Left ventricle myocardium inferior (tissue), 1 donor: ENCODE results near the gene GNAI1. TPM values are rescaled to one million over a fixed set of nuclear protein-coding genes. Genes with fewer than 3 reads are reported as not detected.

Experiments used
- DNase-seq: peaks from one replicate; pipeline ENCODE4 v3.0.0-alpha.2; 2020
- H3K27ac ChIP-seq: fragments of 200-600 bp; replicated peaks from 2 replicates; pipeline ENCODE4 v1.8.0; 2021
- H3K27me3 ChIP-seq: fragments of 200-600 bp; 2 replicates; pipeline ENCODE4 v1.8.0; 2021; ENCODE audit warnings: low read depth
- H3K36me3 ChIP-seq: fragments of 200-600 bp; 2 replicates; pipeline ENCODE4 v1.8.0; 2021
- H3K4me1 ChIP-seq: fragments of 200-600 bp; 2 replicates; pipeline ENCODE4 v1.8.0; 2021
- H3K4me3 ChIP-seq: fragments of 200-600 bp; 2 replicates; pipeline ENCODE4 v1.8.0; 2021; ENCODE audit warnings: mild to moderate bottlenecking, moderate library complexity
- H3K9me3 ChIP-seq: fragments of 200-600 bp; replicated peaks from 2 replicates; pipeline ENCODE4 v1.8.0; 2021
- intact Hi-C: fragments of 100-400 bp; cut with micrococcal nuclease; formaldehyde crosslinking; loops from one replicate; pipeline ENCODE4 v1.11.0; 2022
- total RNA-seq: library from RNA; stranded (reverse); fragmentation: NEBNext Ultra II Directional; extraction: Animal tissue kit (Norgen Biotek cat#: 25700); gene quantifications from one replicate; pipeline ENCODE4 v1.2.1, GENCODE V29; 2021
- TF ChIP-seq, protein P1 (sequence below): fragments of 200-600 bp; IDR thresholded peaks from 2 replicates; pipeline ENCODE4 v1.8.0; 2021; ENCODE audit warnings: antibody characterized with exemption, mild to moderate bottlenecking, borderline replicate concordance
- donor health status: DM: no; HTN: yes; CAD: no; lungs with severe emphysema.

Gene GNAI1
- total RNA-seq, 1 donor from 2014 or later, result 14.5 TPM

DNA sequence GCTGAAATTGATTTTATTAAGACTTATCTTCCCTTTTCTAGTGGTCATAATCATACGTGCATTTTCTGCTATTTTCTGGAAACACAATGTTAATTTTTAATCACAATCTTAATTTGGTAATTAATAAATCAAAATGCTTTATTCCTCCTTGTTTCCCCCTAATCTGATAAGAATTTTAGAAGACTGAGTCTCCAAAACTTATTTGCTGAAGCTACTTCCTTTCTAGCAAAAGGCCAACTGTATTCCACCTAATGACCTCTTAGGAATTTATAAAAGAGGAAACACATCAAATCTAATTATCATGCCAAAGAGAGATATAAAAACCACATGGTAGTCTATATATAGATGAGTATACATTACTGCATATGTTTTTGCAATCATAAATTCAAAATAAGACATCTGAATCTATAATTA lies 140.6 kb downstream of the GNAI1 start:
- TF ChIP-seq, protein P1, sequence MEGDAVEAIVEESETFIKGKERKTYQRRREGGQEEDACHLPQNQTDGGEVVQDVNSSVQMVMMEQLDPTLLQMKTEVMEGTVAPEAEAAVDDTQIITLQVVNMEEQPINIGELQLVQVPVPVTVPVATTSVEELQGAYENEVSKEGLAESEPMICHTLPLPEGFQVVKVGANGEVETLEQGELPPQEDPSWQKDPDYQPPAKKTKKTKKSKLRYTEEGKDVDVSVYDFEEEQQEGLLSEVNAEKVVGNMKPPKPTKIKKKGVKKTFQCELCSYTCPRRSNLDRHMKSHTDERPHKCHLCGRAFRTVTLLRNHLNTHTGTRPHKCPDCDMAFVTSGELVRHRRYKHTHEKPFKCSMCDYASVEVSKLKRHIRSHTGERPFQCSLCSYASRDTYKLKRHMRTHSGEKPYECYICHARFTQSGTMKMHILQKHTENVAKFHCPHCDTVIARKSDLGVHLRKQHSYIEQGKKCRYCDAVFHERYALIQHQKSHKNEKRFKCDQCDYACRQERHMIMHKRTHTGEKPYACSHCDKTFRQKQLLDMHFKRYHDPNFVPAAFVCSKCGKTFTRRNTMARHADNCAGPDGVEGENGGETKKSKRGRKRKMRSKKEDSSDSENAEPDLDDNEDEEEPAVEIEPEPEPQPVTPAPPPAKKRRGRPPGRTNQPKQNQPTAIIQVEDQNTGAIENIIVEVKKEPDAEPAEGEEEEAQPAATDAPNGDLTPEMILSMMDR, result no peak
- H3K9me3 ChIP-seq, result no peaks in the 10 kb centered on the region
- DNase-seq, result no peak
- intact Hi-C loops, result loop anchor here (10.0 kb wide), 1 partner anchor 130 kb away; no protein-coding TSS in a partner anchor
- H3K36me3 ChIP-seq, result no peaks in the 10 kb centered on the region
- H3K4me1 ChIP-seq, result peaks cover 57% of the 10 kb centered on the region
- no peak overlapping the region for H3K4me3 ChIP-seq
- peak overlapping the region; percentile 66 for H3K27ac ChIP-seq
- H3K27me3 ChIP-seq, result no peaks in the 10 kb centered on the region
